Stomach (tissue), 4 donors: ENCODE data around the gene LENG1.

ENCODE experiments used
- CTCF ChIP-seq, 7 experiments: fragments of 450-650 bp in 4 of 7; fragments of 200-600 bp in 3 of 7; sonication (generic) in 3 of 7; IDR thresholded peaks; one replicate each; pipeline ENCODE4 v1.5.1; 2016 to 2019; ENCODE audit warnings: antibody characterized with exemption in 7 of 7, control low read depth in 2 of 7, mild to moderate bottlenecking in 1 of 7
- POLR2A ChIP-seq, 4 donors: fragments of 450-650 bp; IDR thresholded peaks; one replicate each; pipeline ENCODE4 v1.6.1; 2016; ENCODE audit warnings: antibody characterized with exemption in 4 of 4, control low read depth in 2 of 4, mild to moderate bottlenecking in 1 of 4, moderate library complexity in 1 of 4

- TF ChIP-seq CTCF (IDR thresholded peaks at IDR 0.05) (no peak), POLR2A (IDR thresholded peaks at IDR 0.05) (no peak)
These were observed 45.0 kb downstream of the LENG1 start for GRCh38 chr19:54114340-54115108.
